H7 (cell line): Measurements from ENCODE around the gene CCDC102A. TPM values are rescaled to one million over a fixed set of nuclear protein-coding genes. Genes with fewer than 3 reads are reported as not detected.
"Not testable (repeated sequence)": the region's sequence is repeated elsewhere in the genome, so short reads cannot be mapped to it uniquely, and the experiment has no call there.

ENCODE experiments used
- DNase-seq: peaks from one replicate; pipeline ENCODE4 v3.0.0; 2012
- H3K27me3 ChIP-seq: 2 replicates; pipeline ENCODE4 v1.6.0; 2011; ENCODE audit warnings: mild to moderate bottlenecking, low read length; ENCODE audit not compliant: control insufficient read depth, insufficient read depth
- H3K36me3 ChIP-seq: replicated peaks from 2 replicates; pipeline ENCODE4 v1.5.1; 2011; ENCODE audit warnings: low read length; ENCODE audit not compliant: control insufficient read depth, insufficient read depth
- H3K4me3 ChIP-seq: 2 replicates; pipeline ENCODE4 v1.5.1; 2011; ENCODE audit warnings: low read depth, mild to moderate bottlenecking, control low read depth, low read length, moderate library complexity; ENCODE audit not compliant: insufficient read depth
- total RNA-seq: library from RNA; depleted of rRNA; stranded (reverse); fragments of >200 nt; shearing (Covaris generic); gene quantifications from 2 replicates; pipeline ENCODE4 v1.2.3, GENCODE V29; 2014

The CCDC102A gene
- total RNA-seq, 1 experiment from 2014 or later, result 10.4 TPM

- not testable (repeated sequence) for H3K4me3 ChIP-seq, DNase-seq, H3K36me3 ChIP-seq, H3K27me3 ChIP-seq
Measured at GRCh38 chr16:57499941-57500340, 36.4 kb downstream of the CCDC102A start.

GRCh38 chr16:57498031-57498430, 38.3 kb downstream of the CCDC102A start:
- peak; percentile 13 for DNase-seq
- H3K36me3 ChIP-seq, result no peaks in the 10 kb centered on the region
- H3K27me3 ChIP-seq, result no peaks in the 10 kb centered on the region; the same call in 1 of the 2 replicates
- no peak overlapping the region for H3K4me3 ChIP-seq

DNA sequence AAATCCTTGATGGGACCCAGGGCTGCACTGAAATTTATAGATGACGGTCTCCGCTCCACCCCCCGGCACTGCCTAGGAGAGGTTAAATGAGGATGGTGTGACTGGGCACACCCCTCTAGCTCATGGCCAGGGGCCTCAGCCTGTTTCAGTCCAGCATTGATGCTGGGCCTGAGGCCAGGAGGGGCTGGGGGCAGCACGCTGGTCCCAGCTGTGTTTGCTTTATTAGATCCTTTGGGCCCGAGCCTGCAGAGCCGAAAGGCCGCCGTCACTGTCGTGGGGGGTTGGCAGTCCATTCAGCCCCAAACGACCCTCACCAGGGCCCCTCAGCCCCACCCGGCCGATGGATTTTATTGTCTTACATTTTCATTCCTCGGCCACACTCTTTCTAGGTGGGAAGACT, 39.2 kb downstream of the CCDC102A start:
- Histone ChIP-seq H3K27me3 (no peaks in the 10 kb centered on the region), H3K4me3 (no peak overlapping the region), H3K36me3 (no peaks in the 10 kb centered on the region)
- DNase-seq, result peak; percentile 33

DNA sequence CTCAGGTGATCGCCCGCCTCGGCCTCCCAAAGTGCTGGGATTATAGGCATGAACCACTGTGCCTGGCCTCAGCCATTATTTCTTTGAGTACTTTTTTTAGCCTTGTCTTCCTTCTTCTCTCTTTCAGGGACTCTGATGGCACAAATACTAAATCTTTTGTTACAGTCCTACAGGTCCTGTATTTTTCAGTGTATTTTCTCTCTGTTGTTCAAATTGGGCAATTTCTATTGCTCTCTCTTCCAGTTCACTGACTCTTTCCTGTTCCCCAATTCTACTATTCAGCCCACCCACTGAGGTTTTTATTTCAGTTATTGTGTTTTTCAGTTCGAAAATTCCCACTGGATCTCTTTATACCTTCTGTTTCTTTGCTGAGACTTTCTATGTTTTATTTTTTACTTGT, 42.6 kb downstream of the CCDC102A start:
- H3K27me3 ChIP-seq, result no peaks in the 10 kb centered on the region

GRCh38 chr16:57489229-57489628, 47.1 kb downstream of the CCDC102A start:
- Histone ChIP-seq H3K27me3 (peaks cover 12% of the 10 kb centered on the region), H3K36me3 (no peaks in the 10 kb centered on the region), H3K4me3 (no peak overlapping the region)
- no peak for DNase-seq

More for the DNA sequence above, 42.6 kb downstream of the CCDC102A start:
- Histone ChIP-seq H3K4me3 (no peak overlapping the region), H3K36me3 (no peaks in the 10 kb centered on the region)
- DNase-seq, result peak; percentile 5

DNA sequence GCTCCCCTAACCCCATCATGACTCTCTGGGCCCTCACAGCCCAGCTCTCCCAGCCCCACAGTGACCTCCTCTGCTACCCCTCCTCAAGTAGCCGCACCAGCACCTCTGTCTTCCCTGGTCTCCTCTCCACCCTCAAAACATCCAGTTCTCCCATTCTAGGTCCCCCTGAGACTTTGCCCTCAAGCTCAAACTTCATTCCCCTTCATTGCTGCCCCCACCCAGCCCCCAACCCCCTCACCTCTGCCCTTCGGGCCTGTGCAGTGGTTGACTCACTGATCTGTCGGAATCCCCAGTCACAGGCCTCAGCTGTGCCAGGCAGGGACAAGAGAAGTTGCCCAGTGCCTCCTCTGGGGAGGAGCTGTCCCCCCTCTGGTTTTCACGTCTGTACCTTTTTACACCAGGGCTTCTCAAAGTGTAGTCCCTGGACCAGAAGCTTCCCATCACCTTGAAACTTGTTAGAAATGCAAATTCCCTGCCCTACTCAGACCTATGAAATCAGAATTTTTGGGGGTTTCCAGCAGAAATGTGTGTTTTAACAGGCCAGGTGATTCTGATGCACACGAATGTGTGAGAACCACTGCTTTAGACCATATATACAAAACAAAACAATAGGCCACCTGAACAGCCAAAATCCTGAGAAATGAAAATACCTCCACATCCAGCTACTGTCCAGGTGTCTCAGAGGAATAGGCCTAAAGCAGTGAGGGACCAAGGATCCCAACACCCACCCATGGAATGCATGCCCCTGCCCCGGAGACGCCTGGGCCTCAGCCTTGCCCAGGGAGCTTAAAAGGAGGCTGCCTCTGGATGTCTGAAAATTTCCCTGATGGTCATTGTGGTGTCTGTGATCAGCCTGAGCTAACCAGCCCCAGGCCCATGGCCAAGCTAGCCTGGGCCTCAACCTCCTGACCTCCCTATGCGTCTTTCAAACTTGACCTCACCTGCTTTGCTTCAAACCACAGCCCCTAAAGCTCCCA, 49.2 kb downstream of the CCDC102A start:
- no peaks in the 10 kb centered on the region for H3K36me3 ChIP-seq
- peaks cover 12% of the 10 kb centered on the region for H3K27me3 ChIP-seq
- no peak for DNase-seq
- no peak overlapping the region; the same call in 1 of the 2 replicates for H3K4me3 ChIP-seq

DNA sequence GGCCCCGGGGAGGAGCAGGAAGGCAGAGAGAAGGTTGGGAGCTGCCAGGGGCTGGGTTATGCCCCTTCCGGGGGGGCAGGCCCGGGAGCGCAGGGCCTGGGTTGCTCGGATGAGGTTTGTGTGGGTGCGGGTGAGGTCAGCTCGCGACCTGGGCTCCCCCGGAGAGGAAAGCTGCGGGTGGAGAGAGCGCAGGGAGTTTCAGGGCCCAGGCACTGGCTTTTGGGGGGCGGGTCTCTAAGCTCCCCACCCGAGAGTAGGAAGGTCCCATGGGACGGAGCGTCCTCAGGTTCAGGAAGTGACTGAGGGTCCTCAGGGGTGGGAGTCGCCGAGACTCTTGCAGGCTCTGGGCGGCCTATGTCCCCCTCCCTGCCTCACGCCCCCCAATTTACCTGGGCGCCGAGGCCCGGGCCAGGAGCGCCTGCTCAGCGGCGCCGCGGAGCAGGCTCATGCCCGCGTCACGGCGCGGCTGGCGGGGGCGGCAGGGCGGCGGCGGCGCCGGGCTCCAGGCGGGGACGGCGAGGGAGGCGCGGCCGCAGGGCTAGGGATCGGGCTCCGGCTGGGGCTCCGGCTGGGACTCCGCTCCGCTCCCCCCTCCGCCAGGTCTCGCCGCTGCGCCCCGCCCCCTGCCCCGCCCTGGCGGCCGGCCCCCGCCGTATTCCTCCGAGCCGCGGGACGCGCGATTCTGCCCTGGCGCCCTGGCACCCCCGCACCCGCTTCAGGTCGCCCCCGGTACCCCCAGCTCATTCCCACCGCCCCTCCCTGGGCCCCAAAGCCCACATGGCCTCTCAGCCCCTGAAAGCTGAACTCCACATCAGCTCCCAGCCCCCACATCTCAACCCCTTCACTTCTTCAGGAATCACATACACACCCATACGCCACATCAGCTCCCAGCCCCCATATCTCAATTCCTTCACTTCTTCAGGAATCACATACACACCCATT, 50.2 kb downstream of the CCDC102A start, which contains the start of gene DOK4:
Gene DOK4, minus strand, starts transcription at position 578 of the 942 bp plus-strand sequence. CDS start 6,986 bp downstream, outside the sequence.
- peak; percentile 100 for DNase-seq
- no peaks in the 10 kb centered on the region for H3K36me3 ChIP-seq
- H3K27me3 ChIP-seq, result peaks cover 12% of the 10 kb centered on the region
- peak within 1 kb of the TSS; percentile 71 for H3K4me3 ChIP-seq

DNA sequence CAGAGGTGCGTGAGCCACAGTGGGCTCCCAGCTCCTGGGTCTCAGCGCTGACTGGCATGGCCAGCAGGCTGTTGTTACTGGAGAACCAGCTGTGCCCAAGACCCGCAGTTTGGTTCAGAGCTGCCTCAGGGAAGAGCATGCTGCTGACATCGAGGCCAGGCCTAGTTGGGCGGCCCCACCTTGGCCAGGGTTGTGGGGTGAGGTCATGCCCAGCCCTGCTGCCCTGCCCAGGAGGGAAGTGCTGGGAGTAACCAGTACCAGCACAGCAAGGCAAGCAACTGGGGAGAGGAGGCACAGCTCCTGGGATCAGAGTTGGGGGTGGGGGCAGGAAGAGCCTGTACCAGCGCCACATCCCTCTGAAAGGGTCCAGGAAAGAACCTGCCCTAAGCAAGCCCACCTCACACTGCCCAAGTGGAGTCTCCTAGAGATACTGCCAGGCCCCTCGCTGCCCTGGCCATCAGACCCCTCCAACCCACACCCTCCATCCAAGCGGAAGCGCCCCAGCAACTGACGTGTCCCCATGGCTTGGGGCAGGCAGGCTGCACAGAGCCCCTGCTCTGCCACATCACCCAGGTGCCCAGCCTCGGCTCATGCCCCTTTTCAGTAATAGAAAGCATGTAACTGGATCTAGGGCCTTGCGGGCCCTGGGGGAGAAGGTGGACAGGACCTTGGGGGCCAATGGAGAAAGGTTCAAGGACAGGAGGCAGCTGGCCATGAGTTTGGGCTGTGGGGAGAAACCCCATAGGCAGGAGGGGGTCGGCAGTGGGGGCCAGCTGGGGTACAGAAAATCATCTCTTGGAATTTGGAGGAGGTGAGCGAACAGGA, 51.1 kb downstream of the CCDC102A start:
- peak overlapping the region; percentile 71 for H3K4me3 ChIP-seq
- H3K27me3 ChIP-seq, result peaks cover 12% of the 10 kb centered on the region
- no peak for DNase-seq
- no peaks in the 10 kb centered on the region for H3K36me3 ChIP-seq

DNA sequence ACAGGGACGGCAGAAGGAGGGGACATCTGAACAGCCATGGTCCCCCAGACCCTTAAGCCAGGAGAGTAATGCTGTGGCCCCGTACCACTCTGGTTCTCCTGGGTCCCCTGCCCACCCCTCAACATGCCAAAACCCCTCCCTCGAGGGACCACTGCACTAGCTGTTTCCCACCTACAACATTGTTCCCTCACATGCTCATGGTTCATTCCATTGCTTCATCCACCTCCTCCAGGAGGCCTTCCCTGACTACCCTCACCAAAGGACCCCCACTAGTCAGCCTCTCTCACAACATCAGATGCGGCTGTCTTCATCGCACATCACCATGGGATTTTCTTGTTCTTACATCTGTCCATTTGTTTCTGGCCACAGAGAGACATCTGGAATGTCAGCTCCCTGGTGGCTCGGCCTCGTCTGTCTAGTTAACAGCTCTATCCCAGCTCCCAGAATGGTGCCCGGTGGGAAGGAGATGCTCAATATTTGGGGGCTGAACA, 51.8 kb downstream of the CCDC102A start:
- DNase-seq, result no peak
- H3K4me3 ChIP-seq, result no peak overlapping the region
- peaks cover 12% of the 10 kb centered on the region for H3K27me3 ChIP-seq
- H3K36me3 ChIP-seq, result no peaks in the 10 kb centered on the region

DNA sequence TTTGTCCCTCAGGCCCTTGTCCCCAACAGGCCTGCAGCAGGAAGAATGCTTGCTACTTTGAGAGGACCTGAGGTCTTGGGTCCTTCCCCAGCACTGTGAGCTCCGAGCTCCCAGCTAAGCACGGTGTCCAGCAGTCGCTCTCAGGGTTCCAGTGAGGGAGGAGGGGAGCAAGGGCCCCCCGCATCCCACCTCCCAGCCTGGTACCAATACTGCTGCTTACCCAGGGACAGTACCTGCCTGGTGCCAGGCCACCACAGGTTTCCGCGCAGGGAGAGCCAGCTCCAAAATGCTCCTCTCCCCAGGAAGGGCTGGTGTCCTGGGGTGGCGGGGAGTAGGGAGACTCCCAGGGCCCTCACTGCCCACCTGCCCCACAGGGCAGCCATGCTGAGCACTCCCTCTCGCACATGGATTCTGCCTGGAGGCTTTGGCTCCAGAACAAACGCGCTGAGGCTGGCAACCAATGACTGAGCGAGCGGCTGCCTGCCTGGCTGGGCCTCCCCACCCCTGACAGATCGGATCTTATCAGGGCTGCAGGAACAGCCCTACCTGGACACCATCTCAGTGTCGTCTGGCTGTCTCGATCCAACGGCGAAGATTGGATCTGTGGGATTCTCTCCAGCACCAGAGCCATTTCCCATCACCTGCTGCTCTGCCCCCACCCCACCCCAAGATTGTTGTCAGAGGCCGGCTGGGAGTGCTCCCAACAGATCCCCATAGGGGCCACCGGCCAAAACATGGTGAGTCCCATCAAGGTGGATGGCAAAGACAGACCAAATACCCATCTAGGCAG, 52.5 kb downstream of the CCDC102A start:
- H3K27me3 ChIP-seq, result peaks cover 18% of the 10 kb centered on the region
- no peak for DNase-seq
- H3K36me3 ChIP-seq, result no peaks in the 10 kb centered on the region
- no peak overlapping the region for H3K4me3 ChIP-seq

GRCh38 chr16:57482845-57483545, 53.4 kb downstream of the CCDC102A start:
- H3K4me3 ChIP-seq, result no peak overlapping the region

DNA sequence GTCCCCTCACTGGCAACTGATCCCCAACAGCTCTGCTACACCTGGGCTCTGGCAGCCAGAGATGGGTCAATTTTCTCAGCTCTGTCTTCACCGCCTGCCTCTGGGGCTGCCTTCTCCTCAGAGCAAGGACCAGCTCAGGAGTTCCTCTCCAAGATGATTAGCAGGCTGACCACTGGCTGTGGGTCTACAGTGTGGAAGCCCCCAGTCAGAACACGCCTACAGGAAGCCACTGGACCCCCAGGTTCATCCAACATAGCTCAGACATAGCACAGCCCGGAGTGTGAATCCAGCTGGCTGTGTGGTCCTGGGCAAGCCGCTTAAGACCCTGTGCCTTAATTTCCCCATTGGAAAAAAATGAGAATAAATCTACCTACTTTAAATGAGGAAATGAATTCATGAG, 55.0 kb downstream of the CCDC102A start:
- no peak for DNase-seq
- Histone ChIP-seq H3K36me3 (no peaks in the 10 kb centered on the region), H3K27me3 (peaks cover 25% of the 10 kb centered on the region), H3K4me3 (no peak overlapping the region)

More at GRCh38 chr16:57482845-57483545, 53.4 kb downstream of the CCDC102A start:
- Histone ChIP-seq H3K27me3 (peaks cover 25% of the 10 kb centered on the region), H3K36me3 (no peaks in the 10 kb centered on the region)
- DNase-seq, result no peak
